HG03175 (cell line): ENCODE results near the gene HES5.

Experiments
- ATAC-seq: cut with Tn5 transposase; IDR thresholded peaks from one replicate; pipeline ENCODE4 v1.9.1; 2021; ENCODE audit warnings: mild to moderate bottlenecking, moderate library complexity; ENCODE audit not compliant: unreplicated experiment

HES5 gene

DNA sequence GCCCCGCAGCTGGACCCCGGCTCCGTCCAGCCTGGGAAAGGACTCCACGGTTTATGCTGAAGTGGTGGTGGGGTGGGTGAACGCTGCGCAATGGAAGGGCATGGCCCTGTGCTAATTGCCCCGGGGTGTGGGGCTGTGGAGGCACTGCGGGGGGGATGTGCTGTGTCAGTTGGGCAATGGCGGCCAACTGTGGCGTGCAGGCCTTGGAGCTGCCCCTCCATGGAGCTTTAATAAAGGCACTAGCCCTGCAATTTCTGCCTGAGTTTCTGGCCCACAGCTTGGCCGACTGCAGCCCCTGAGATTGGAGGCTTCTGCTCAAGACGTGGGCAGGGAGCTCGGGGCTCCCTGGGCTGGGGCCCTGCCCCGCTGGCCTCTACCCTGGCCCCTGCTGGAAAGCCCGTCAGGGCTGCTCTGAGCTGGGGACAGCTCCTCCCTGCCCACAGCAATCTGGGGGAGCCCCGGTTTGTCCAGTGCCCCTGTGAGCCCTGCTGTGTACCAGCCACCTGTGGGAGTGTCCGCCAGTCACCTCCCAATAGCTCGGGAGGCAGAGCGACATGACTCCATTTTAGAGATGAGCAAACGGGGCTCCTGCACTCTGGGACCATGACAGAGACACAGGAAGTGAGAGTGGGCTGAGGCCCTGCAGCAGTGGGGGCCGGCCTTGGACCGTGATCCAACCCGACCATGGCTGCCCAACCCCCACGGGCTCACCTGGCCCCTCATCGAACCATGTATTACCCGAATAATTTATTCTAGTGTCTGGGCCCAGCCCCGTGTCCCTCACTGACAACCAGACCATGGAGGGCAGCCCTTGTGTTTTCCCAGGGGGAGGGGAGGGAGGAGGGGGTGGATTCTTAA, 17.4 kb upstream of the HES5 start:
- ATAC-seq = no peak

DNA sequence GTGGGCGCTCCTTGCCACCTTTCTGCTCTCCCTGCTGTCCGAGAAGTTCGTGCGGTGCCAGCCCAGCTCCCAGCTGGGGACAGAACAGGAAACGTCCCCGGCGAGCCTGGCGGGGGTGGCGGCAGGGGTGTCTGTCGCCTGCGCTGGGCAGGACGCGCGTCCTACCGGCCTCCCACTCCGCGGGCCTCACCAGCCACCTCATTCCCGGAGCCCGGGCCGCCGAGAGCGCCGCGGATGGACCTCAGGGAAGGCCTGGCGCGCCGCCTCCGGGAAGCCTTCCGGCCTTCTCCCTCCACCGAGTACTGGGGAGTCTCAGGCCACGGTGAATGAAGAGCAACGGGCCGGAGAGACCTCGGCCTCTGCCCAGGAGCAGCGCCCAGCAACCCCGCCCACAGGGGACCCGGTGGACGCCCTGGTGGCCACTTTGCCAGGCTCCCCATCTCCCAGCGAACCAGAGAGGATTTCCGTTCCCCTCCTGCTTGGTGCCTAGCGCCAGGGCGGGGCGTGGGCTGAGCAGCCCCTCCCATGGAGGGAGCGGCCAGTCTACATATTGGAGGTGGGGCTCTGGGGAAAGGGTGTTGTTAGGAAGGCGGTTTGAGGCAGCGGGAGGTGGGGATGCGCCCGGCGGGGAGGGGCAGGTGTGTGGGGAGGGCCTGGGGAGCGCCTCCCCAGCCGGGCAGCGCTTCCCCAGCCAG, 16.6 kb upstream of the HES5 start:
- peak; percentile 37 for ATAC-seq

DNA sequence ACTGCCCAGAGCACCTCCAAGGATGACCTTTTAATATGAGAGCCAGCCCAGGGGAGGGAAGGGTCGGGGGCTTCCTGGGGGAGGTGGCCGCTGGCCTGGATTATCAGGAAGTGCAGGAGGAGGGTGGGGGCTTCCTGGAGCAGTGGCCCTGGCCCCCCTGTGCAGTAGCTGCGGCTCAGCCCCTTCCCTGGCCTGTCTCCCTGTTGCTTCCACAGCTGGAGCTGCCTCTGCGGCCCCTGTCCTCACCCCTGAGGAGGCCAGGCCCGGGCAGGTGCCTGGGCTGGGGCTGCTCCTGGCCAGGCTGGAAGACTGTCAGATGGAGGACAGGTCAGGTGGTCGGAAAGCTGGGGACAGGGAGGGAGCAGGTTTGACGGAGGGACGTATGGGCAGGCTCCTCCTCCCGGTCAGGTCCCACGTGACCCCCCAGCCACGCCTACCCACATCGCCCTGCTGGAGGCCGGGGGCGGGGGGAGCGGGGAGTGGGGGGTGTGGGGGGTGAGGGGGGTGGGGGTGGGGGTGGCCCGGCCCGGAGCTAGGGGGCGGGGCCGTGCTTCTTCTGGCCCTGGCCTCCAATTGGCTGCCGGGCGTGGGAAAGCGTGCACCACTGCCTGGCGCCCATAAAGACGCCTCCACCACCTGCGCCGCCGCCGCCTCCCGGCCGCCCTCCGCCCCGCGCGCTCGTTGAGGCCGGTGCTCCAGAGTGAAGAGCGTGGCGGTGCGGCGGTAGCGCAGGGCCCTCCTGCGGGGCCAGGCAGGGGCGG, 15.9 kb upstream of the HES5 start:
- ATAC-seq = peak; percentile 38

DNA sequence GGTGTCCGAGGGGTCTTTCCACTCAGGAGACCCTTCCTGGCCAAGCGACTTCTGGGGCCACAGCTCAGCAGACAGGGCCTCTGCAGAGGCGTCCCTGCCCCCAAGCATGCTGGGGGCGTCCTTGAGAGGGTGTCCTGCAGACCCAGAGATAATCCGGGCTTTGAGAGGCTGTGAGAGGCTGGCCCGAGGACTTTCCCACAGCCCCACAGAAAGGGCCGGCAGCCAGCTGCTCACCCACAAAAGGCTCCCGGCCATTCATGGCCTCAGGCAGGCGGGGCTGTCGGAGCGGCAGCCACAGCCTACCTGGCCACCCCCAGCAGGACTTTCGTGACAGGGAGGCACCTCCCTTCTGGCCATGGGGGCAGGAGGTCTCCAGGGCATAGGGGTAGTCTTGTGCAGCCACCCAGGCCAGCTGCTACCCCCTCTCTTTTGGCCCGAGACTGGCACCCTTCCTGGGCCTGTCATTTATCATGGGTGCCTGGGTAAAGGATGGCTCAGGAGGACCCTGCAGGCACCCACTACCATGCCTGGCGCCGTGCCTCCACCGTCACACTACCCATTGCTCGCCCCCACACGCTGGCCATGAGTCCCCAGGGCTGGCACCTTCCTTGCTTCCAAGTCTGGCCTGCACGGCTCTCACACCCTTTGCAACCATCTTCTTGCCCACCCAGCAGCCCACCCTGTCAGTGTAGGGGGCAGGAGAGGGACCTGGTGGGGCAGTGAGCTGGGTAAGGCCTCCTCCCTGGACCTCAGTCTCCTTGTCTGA, 15.0 kb upstream of the HES5 start:
- no peak for ATAC-seq

DNA sequence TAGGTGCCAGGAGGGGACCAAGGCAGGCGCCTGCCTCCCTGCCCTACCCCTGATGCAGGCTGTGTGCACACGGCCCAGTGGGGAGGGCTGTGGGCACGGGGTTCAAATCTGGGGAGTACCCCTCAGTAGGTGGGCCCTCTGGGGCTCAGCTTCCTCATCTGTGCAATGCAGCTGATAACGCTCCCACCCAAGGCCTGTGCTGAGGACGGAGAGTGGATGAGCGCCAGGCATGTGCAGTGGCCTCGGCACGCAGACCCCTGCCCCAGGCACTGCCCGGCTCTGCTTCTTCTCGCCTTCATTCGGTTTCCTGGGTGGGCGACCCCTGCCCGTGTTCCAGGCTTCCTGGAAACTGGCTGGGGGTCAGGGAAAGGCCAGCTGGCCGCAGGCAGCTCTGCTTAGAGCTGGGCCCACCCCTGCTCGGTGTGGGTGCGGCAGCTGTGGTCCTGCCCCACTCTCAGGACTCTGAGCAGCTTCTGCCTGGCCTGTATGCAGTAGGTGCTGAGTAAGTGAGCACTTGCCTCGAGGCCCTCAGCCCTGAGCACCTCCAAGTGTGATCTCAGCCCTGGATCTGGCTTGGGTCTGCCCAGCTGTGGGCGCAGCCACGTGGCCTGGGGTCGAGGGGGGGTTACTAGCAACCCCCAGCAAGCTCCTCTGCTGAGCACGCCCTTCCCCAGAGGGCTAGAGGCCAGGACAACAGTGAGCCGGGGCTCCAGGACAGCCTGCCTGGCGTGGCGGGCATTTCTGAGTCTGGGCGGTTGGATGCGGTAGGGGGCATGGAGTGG, 14.2 kb upstream of the HES5 start:
- ATAC-seq = no peak

DNA sequence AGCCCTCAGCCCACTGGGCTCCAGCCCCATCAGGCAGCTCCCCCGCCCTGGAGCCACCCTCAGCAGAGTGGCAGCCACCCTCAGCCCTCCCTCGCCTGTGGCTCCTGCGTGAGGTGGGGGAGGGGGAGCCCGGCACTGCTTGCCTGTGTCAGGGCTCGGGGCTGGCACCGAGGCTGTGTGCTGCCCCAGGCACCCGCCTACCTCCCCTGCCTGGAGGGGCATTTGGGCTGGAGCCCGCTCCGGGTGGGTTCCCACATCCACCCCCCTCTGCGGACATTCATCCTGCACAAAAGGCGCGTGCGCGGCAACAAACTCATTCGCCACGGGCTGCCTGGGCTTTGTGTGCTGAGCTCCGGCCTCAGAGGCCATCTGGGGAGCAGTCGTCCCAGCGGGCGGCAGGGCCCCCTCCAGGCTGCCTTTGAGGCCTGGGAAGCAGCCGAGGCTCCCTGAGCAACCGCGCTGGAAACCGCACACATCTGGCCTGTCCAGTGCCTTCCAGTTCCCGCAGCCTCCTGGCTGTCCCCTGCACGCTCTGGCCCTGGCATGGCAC, 13.6 kb upstream of the HES5 start:
- no peak for ATAC-seq

DNA sequence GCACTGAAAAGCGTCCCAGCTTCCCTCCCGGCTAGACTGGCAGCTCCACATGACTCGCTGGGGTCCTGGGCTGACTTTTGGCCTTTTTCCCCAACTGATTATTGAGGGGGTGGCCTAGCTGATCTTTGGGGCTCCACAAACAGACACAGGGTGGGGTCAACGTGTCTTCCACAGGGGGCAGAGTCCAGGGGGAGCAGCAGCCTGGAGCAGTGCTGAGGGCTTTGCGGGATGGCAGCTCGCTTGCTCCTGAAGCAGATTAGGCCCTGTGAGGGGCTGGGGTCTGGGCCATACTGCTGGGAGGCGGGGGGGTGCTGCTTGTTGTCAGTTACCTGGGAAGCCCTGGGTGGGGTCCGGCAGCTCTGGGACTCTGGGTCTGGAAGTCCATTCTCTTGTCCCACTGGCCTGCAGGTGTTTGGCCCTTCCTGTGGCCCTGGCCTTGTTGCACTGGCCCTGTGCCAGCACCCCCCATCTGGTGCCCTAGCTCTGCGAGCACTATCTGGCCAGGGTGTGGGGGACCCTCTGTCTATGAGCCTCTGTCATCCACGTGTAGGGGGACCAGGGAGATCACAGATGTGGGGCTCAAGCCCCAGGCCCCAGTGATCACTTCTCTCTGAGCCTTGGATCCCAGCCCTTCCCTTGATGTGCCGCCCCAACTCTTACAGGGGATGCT, 12.3 kb upstream of the HES5 start:
- no peak for ATAC-seq

DNA sequence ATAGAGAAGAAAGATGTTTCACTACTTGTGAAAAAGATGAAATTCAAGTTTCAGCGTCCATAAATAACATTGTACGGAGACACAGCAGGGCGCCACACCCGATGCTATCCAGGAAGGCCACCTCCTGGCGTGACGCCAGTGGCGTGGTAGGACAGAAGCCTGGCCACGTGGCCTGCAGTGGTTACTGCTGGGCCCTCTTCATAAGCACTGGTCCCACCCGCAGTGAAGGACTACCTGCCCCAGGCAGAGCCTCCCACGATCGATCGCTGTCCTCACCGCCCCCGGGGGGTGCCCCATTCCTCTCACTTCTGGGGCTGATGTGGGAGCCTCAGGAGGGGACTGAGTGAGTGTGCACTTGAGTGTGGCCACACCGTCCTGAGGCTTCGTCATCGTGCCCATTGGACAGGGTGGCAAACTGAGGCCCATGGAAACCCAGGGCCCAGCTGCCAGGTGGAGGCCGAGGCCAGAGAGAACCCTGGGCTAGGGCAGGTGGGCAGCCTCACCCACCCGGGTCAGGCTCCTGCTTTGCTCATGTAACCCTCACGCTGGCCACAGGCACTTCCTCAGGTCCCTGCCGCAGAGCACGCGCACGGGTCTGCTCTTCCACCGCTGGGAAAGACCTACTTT, 11.7 kb upstream of the HES5 start:
- ATAC-seq = no peak

DNA sequence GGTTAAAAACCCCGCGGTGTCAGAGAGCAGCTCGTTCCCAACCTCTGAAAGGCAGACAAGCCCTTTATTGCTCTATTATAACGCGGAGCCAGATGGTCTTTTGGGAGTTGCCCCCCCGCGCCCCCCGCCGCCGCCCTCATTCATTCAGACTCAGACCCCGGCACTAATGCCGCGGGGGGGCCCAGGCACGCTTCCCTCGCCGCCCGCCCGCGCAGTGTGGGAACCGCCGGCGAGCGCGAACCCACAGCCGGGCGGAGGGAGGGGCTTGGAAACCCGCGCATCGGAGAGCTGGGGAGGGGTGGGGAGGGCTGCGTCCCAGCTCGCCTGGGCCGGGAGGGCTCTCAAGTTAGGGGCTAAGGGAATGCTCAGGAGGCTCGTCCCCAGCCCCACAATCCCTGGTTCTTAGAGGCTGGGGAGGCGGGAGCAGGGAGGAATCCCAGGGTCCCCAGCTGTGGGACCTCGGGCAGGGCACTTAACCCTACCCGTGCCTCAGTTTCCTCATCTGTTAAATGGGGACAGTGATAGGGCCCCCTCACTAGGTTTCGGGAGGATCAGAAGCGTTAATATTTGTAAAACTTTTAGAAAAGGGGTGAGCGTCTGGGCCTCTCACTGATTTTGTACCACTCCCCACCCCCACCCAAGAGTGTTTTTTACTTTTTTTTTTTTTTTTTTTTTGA, 10.9 kb upstream of the HES5 start:
- no peak for ATAC-seq

DNA sequence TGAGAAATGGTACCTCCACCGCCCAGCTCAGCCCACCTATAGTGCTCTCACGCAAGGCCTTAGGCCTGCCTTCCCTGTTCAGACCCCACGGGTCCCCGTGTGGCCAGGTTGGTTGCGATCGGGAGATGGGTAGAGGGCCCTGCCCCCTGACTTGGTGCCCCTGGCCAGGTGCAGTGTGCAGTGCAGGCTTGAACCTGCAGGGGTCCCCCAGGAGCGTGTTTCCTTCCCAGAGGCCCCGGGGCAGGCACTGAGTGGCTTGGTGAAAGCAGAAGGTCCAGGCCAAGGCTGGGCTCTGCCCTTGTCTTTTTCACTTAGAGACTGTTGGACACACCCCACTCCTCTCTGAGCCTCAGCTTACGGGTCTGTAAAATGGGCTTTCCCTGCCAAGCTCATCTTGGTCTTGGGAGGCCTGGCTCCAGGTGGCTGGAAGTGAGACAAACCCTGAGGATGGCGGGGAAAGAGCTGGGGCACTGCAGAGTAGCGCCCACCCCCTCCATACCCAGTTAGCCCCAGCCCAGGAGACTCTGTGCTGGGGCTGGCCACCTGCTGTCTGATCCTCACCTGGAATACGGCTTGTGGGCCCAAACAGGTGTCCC, 9.3 kb upstream of the HES5 start:
- no peak for ATAC-seq

DNA sequence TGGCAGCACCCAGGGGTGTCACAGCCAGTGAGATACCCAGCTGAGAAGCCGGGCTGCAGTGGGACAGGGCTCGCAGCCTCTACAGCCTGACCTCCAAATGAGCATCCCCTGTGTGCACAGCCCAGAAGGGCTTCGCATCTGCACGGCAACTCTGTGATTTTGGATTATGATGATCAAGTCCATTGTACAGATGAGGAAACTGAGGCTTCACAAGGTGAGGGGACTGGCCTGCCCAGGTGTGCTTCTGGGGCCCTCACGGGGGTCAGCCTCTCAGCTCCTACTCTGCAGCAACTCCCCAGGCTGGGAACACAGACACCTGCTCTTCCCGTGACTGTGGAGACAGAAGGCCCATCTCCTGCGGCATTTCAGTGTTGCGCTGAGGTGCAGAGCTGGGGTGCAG, 8.8 kb upstream of the HES5 start:
- ATAC-seq = no peak

DNA sequence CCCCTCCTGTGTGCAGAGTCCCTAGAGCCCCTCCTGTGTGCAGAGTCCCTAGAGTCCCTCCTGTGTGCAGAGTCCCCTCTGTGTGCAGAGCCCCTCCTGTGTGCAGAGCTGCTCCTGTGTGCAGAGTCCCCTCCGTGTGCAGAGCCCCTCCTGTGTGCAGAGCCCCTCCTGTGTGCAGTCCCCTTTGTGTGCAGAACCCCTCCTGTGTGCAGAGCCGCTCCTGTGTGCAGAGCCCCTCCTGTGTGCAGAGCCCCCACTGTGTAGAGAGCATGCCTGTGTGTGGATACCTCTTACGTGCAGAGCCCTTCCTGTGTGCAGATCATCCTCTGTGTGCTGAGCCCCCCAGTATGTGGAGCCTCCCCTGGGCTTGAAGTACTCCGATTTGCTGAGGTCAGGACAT, 8.3 kb upstream of the HES5 start:
- no peak for ATAC-seq

DNA sequence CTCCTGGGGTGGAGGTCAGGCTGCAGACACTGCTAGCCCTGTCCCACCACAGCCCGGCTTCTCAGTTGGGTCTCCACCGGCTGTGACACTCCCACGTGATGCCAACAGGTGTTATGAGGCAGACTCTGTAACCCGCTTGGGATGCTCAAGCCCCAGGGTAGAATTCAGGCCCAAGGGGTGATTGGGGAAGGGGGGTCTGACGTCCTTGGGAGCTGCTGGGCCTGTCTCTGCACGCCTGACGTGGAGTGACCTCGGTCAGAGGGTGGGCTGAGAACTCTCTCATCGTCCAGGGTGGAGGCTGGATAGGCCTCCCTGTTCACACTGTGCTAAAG, 7.7 kb upstream of the HES5 start:
- no peak for ATAC-seq

DNA sequence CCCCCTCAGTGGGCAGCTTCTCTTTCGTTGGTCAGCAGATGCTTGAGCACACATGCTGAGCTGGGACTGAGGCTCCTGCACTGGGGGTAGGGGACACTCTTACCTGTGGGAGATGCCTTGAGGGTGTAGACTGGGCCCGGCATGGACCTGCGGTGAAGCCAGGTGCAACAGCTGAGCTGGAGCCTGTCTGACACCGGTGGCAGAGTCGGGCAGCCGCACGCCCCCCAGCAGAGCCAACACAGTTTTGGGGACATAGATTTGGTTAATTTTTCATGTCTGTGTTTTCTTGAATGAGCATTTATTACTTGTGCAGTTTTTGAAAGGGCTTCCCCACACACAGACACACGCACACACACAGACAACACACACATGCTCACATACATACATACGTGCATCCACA, 5.9 kb upstream of the HES5 start:
- ATAC-seq = no peak

DNA sequence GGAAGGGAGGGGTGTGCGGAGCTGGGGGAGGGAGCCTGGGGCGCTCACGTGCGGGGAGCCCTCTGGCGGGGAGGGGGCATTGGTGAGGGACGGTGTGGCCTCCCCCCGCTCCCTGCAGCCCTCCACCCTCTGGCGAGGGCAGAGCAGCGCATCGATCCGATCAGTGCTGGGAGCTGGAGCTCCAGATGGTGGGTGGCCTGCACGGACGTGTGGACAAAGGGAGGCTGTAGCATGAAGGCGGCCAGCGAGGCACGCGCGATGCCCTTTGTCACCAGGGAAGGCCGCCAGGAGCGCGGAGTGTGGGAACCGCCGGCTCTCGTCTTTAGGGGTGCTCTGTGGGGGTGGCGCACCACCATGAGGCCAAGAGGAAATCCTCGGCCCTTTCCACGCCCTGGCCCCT, 5.4 kb upstream of the HES5 start:
- no peak for ATAC-seq

DNA sequence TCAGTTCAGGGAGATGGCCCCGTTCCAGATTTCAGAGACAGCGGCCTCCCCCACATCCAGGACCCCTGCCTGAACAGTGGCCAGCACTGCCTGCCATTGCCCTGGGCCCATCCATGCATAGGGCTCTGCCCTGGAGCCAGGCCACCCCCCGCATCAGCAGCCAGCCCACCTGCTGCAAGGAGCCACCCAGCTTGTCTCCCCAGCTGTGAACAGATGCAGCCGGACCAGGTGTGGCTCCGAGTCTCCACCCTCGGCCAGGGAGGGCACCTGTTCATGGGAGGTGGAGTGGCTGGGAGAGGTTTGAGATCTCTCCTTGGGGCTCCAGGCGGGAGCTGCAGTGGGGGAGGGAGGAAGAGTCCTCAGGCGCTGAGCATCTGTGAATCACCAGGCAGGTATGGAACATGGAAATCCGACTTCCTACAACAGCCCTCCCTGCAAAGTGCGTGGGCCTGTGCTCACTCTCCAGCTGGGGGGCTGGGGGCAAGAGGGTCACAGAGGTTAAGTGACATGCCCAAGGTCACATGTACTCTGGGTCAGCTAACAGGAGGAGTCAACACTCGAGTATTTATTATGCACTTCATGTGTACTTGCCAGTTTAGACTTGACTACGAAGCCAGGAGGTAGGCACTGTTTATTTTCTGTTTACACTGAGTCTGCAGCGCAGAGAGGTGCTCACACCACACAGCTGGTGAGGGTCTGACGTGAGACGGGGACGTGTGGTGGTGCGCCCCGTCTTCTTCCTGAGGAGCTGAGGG, 4.8 kb upstream of the HES5 start:
- no peak for ATAC-seq

DNA sequence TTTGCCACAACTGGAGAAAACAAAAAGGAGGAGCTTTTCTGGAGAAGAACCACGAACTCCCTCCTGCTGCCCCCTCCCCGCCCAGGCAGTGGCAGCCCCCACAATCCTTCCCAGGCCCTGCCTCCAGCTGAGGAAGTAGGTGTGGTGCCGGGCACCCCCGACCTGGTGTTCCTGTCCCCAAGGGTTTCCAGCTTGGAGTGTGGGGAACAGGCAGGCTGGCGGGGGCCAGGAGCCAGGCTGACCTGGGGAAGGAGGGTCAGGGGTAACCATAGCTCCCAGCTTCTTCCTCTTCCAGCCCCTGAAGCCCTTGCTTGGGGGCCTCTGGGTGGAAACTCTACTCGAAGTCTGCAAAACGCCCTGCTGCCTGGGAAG, 4.2 kb upstream of the HES5 start:
- ATAC-seq = no peak

DNA sequence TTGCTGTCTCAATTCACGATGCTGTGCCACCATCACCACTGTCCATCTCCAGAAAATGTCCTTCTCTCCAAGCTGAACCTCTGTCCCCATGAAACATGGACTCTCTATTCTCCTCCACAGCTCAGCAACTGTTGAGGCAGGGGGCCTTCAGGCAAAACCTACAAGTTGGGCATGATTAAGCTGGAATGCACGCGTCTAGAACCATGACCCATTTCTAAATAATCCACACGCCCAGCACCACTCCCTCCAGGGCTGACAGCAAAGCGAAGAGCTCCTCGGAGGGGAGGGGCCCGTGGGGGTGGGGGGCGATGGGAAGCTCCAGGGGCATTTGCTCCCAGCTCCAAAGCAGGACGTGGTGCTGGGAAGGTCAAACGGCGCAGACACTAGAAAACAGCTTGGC, 3.3 kb upstream of the HES5 start:
- ATAC-seq = no peak
